HG03442 (cell line): ENCODE results near the gene SLC5A2.
"Not testable (repeated sequence)": the region's sequence is repeated elsewhere in the genome, so short reads cannot be mapped to it uniquely, and the experiment has no call there.

ENCODE experiments used
- ATAC-seq: cut with Tn5 transposase; IDR thresholded peaks from one replicate; pipeline ENCODE4 v1.9.1; 2021; ENCODE audit warnings: mild to moderate bottlenecking, moderate library complexity; ENCODE audit not compliant: unreplicated experiment

Gene SLC5A2

GRCh38 chr16:31483081-31483480, at the start of gene SLC5A2:
SLC5A2 (plus strand) TSS chr16:31483123; CDS start chr16:31483137, 14 bp downstream.
- ATAC-seq: no peak

DNA sequence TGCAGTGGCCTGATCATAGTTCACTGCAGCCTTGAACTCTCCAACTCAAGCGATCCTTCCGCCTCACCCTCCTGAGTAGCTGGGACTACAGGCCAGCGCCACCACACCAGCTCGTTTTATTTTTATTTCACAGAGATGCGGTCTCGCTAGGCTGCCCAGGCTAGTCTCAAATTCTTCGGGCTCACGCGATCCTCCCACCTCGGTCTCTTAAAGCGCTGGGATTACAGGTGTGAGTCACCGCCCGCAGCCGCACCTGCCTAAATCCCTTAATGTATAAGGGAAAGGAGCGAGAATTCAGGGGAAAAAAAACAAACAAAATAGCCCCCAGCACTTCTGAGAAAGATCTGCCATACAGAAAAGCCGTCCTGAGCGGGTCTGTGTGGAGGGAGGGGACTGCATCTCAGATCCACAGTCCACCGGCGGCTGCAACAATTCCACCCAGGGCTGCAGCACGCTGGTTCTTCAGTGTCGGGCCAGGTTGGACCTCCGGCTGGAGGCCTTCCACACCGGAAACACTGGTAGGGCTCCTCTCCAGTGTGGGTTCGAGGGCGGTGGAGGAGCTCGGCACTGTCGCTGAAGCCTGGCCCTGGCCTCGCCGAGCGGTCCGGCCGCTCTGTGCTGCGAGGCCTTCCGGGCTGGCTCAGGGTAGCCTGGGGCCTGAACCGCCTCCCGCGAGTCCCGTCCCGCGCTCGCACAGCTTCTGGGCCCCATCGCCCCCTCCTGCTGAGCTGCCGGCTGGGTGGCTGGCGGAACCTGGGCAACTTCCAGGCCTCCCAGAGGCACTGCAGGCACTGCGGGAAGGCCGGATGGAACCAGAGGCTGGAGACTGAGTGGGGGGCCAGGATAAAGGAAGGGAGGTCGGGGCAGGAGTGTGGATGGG, 47.3 kb upstream of the SLC5A2 start:
- ATAC-seq: no peak

- no peak for ATAC-seq
These were observed 46.5 kb upstream of the SLC5A2 start for GRCh38 chr16:31436221-31437045.

DNA sequence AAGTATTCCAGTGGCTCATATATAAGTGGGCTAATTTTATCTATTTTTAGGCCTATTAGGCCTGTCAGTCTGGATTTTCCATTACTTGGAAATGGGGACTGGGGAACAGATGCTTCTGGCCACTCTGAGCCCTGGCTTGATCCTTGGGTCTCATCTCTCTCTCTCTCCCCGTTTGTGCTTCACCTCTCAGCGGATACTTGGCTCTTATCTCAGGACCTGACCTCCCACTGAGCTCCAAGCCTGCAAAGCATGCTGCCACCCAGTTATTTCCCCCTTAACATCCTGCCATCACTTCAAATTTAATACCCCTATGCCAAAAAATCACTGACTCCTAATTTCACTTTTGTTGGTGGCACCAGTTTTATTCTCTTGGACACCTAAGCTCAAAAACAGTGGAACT, 44.5 kb upstream of the SLC5A2 start:
- ATAC-seq: no peak

DNA sequence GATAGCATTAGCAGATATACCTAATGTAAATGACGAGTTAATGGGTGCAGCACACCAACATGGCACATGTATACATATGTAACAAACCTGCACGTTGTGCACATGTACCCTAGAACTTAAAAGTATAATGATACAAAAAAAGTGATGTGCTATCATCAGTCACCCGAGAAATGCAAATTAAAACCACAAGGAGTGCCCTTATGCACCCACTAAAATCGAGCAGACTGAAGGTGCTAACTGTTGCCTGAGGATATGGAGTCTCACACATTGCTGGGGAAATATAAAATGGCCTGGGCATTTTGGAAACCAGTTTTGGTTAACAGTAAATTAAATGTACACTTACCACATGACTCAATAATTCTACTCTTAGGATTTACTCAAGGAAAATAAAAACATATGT, 43.9 kb upstream of the SLC5A2 start:
- not testable (repeated sequence) for ATAC-seq

DNA sequence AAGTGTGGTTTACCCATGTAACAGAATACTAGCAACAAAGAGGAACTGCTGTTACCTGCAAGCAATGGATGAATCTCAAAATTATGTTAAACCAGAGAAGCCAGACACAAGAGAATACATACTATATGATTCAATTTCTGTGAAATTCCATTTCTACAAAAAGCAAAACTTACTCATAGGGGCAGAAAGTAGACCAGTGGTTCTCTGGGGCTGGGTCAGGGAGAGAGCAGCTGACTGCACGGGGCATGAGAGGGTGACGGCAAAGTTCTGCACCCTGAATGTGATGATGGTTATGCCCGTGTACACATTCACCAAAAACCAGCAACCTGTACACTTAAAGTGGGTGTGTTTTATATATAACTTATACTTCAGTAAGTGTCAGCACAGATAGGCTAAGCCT, 43.4 kb upstream of the SLC5A2 start:
- no peak for ATAC-seq

DNA sequence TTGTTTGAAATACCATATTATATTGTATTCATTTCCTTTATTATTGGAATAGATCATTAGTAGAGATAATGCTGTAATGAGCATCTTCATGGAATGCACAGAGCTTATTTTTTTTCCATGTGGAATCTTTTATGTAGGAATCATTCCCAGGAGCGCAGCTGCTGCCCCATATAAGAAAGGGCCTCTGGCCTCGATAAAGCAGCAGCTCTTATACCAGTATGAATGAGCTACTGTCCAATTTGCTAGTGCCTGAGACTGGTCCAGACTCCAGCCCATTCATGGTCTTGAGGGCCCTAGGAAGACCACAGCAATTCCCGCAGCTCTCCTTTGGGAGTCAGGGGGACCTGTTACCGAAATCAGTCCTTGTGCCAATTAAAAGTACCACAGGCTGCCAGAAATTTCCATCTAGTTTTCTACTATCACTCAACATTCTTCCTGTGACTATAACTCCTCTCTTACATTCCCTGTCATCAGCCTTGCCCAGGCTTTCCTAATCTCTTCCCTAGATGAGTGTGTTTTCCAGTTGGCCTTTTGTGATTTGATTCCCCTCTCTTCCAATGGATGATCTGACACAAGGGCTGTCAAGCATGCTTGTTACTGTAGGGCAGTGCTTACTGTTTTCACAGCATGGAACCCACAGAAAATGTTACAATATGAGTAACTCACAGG, 42.3 kb upstream of the SLC5A2 start:
- ATAC-seq: no peak

GRCh38 chr16:31441956-31442355, 41.0 kb upstream of the SLC5A2 start:
- ATAC-seq: no peak

DNA sequence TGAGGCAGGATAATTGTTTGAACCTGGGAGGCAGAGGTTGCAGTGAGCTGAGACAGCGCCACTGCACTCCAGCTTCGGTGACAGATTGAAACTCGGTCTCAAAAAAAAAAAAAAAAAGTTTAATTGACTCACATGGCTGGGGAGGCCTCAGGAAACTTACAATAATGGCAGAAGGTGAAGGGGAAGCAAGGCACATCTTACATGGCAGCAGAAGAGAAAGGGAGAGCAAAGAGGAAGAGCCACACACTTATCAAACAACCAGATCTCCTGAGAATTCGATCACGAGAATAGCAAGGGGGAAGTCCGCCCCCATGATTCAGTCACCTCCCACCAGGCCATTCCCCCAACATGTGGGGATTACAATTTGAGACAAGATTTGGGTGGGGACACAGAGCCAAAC, 37.0 kb upstream of the SLC5A2 start:
- ATAC-seq: not testable (repeated sequence)

- no peak for ATAC-seq
These were observed 31.7 kb upstream of the SLC5A2 start for GRCh38 chr16:31451201-31451600.

DNA sequence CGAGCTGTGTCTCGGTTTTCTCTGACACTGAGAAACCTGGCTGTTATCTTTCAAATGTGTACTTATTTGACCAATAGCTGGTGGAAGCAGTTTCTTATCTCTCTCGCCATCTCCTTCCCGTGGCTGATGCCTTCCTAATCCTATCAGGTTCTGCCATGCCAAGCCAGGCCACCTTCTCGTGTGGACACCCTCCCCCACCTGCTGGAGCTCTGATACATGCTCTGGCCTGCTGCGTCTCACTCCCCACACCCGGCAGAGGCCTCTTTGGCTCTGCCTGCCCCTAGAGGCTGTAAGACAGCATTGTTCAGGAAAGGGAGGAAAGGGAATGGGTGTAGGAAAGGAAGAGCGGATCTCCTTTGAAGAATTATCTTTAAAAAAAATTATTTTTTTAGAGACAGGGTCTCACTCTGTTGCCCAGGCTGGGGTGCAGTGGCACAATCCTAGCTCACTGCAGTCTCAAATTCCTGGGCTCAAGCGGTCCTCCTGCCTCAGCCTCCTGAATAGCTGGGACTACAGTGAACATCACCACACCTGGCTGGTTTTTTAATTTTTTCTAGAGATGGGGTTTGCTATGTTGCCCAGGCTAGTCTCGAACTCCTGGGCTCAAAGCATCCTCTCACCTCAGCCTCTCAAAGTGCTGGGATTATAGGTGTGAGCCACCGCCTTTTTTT, 31.1 kb upstream of the SLC5A2 start:
- peak; percentile 45 for ATAC-seq

DNA sequence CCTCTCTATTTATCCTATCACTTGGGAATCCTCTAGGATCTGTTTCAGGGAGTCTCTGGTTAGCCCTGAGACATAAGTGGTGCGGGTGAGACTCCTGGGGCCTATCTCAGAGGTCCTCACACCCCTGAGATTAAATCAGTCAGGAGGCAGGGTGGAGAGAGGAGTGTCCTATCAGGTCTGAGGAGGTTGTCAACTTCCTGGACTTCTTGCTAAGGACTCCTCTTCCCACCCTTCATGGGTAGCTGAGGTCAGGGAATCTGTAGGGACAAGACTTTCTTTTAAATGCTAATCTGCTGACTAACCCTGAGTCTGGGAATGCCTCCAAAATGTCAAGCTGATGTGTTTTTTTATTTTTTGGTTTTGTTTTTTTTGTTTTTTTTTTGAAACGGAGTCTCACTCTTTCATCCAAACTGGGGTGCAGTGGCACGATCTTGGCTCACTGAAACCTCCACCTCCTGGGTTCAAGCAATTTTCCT, 30.3 kb upstream of the SLC5A2 start:
- no peak for ATAC-seq

DNA sequence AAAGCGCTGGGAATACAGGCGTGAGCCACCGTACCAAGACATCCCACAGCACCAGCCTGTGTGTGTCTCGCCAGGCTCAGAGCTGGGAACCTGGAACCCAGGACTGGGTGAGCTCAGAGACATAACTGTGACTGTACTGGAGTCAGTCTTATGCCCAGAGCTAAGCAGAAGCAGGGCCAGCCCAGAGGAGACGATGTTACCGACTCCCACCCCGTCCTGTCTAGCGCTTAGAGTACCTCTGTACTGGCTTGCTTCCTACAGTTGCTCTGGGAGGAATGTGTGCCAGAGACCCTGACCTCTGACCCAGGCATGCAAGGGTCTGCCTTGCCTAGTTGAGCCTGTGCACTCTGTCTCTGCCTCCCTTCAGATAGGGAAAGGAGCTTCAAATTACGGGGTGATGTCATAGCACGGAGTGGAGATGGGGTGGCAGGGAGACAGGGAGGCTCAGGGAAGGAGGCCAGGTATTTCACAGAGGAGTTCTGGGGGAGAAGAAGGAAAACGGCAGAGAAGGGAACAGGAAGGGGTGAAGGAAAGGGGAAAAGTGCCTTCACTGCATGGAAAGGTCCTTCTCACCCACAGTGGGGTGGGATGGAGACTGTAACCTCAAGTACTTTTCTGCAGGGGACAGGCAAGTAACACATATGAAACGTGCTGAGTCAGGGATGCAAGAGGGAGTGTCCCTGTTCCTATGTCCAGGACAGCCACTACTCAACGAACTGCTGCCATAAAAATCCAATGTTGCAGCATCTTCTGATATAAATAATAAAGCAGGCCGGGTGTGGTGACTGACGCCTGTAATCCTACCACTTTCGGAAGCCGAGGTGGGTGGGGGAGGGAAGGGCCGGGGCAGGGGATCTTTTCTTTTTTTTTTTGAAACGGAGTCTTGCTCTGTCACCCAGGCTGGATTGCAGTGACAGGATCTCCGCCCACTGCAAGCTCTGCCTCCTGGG, 29.4 kb upstream of the SLC5A2 start:
- no peak for ATAC-seq

DNA sequence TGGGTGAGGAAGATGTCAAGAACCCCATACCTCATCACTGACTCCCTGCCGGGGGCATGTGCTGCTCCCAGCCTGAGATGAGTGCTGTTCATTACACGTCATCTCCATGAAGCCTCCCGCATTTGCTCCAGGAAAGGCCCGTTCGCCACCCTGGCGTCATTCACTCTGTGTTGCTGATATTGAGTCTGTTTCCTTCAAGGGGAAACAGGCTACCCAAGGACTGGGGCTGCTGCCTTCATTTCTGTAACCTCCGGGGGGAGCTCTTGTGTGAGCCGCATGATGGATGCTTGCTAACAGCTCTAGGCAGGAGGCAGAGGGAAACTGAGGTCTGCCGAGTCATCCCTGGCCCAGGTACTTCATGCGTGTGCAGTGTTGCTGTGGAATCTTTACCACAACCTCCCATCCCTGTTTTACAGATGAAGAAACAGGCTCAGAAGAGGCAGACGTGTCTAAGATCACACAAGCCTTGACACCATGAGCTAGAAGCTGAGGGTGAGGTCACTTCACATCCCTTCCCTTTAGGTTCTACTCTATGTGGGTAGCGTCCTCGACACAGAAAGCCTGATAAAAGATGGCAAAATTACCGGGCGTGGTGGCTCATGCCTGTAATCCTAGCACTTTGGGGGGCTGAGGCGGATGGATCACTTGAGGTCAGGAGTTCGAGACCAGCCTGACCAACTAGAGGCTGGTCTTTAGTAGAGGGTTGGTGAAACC, 27.2 kb upstream of the SLC5A2 start:
- no peak for ATAC-seq

- no peak for ATAC-seq
These were observed 25.9 kb upstream of the SLC5A2 start for GRCh38 chr16:31456988-31457360.

DNA sequence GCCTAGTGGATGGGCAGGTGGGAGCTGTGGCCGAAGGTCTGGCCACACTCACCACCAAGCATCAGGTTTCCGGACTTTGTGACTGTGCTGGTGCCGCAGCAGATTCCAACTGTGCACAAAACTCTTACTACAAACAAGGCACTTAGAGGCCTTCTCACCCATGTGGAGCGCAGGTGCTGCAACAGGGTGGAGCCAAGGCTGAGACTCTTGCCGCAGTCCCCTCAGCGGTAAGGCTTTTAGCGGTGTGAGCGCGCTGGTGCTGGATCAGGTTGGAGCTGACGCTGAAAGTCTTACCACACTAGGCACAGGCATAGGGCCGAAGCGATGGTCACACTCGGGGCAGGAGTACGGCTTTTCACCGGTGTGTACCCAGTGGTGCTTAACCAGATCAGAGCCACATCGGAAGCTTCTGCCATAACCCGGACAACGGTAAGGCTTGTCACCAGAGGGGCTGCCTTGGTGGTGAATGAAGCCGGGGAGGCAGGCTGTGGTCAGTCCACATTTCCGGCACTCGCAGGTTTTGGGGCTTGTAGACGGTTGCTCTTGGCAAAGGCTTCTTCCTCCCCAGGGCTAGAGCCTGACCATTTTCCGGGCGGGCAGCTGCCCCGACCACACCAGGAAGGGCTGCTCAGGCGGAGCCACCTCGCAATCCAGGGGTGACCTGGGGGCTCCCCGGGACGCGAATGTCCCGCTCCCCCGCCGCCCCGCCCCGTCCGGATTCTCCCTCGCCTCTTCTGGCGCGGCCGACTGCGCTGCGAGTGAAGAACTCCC, 24.7 kb upstream of the SLC5A2 start:
- ATAC-seq: peak; percentile 6

DNA sequence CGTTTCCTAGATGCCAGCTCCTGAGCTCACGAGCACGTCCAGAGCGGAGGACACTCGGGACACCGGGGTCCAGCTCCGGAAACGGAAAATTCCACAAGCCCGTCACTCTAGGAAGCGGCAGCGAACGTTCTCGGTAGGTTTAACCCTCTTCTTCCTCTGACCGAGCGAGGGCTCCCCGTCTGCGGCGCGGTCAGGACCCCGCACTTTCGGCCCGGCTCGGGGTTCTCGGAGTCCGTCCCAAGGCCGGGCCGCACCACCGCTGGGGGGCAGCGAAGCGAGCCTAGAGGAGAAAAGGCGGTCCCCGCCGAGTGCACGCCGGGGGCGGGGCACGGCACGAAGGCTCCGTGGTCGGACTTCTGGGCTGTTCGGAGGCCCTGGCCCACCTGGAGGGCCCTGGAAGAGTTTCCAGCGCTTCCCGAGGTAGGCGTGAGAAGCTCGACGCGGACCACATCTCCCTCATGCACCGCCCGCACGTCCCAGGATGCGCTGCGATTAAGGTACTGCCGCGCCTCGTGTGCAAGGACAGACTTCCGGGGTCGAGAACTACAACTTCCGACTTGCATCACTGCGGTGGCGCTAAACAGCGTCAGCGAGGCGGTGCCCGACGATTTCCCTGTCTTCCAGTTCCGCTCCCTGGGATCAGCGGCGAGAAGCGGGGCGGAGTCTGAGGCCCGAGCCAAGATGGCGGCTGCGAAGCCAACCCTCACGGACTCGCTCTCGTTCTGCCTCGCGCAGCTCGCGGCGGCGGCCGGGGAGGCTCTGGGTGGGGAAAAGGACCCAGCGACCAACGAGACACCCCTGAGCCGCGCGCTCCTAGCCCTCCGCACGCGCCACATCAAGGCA, 23.9 kb upstream of the SLC5A2 start, which contains the start of gene ARMC5:
Gene ARMC5 (plus strand): TSS at position 658 of the 843 bp plus-strand sequence. CDS start 24 bp downstream, at position 682.
- peak; percentile 67 for ATAC-seq
